ENCODE measurements around the gene DSC1. TPM values are rescaled to one million over a fixed set of nuclear protein-coding genes. Genes with fewer than 3 reads are reported as not detected.

The DSC1 gene, protein sequence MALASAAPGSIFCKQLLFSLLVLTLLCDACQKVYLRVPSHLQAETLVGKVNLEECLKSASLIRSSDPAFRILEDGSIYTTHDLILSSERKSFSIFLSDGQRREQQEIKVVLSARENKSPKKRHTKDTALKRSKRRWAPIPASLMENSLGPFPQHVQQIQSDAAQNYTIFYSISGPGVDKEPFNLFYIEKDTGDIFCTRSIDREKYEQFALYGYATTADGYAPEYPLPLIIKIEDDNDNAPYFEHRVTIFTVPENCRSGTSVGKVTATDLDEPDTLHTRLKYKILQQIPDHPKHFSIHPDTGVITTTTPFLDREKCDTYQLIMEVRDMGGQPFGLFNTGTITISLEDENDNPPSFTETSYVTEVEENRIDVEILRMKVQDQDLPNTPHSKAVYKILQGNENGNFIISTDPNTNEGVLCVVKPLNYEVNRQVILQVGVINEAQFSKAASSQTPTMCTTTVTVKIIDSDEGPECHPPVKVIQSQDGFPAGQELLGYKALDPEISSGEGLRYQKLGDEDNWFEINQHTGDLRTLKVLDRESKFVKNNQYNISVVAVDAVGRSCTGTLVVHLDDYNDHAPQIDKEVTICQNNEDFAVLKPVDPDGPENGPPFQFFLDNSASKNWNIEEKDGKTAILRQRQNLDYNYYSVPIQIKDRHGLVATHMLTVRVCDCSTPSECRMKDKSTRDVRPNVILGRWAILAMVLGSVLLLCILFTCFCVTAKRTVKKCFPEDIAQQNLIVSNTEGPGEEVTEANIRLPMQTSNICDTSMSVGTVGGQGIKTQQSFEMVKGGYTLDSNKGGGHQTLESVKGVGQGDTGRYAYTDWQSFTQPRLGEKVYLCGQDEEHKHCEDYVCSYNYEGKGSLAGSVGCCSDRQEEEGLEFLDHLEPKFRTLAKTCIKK
- polyA plus RNA-seq (2012; ENCODE audit: insufficient read depth, insufficient read length), result not detected

DNA sequence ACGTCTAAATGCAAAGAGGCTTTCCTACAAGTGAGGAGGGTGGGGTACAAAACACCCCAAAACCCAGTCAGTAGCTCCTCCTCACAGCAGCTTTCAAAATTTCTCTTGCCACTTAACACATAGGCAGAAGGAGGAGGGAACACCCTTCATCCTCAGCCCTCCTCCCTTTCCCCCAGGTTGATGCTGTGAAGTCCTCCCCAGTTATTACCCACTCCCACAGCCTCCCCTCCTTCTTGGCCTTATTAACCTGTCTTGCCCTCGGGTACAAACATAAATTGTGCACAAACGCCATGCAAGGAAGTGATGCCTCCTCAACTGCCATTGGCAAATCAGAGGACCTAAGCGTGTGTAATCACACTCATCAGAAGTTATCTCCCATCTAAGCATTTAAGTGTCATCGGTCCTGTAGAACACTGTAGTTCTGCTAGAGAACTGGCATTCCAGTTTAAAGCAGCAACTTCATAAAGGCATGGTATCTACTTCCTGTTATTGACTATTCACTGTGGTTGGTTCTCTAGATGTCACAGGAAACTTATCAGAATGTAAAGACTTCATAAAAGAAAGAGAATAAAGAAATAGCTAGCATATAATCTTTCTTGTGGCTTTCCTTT is at the start of gene DSC1:
Gene DSC1, minus strand, starts transcription at position 32 of the 611 bp plus-strand sequence. CDS start 262 bp downstream, outside the sequence.
- peak; percentile 44 for DNase-seq (ENCODE audit: low read depth, low spot score)
- H3K4me3 ChIP-seq (ENCODE audit: low read length), result no peak within 1 kb of the TSS

DNA sequence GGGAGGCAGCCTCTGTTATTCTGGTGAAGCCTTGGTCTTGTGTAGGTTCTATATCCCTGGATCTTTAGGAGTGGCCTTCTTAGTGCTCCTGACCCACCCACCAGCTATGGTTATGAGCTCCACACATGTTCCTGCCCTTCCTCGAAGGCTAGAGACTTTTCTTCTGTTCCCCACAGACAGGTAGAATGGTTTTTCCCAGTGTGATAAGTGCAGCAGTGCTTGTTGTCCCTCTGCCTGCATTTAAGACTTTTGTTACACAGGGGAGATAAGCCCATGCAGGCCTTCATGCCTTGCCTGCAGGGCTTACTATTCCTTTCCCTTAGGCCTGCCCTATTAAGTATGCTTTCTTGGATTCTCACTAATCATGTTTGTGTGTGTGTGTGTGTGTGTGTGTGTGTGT is 48.4 kb upstream of the DSC1 start:
- DNase-seq (ENCODE audit: low read depth, low spot score), result no peak

DNA sequence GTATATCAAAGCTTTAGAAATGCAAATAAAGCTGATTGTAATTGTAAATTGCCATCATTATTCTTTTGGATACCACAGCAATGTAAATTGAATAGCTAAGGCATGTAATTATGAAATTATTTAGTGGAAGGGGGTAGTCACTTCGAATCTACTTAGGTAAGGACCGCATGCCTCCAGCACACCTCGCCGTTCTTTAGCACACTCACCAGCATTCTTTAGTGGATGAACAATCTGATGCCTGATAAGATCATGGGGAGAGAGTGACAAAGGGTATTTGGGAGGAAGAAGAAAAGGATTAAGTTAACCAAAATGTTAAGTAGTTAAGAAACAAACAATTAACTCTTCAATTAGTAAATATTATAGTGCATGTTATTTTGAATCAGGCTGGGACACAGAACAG is 46.4 kb upstream of the DSC1 start:
- no peak overlapping the region for H3K4me3 ChIP-seq (ENCODE audit: low read length)
- no peak for DNase-seq (ENCODE audit: low read depth, low spot score)

More for the DNA sequence above, 48.4 kb upstream of the DSC1 start:
- H3K4me3 ChIP-seq (ENCODE audit: low read length), result no peak overlapping the region

DNA sequence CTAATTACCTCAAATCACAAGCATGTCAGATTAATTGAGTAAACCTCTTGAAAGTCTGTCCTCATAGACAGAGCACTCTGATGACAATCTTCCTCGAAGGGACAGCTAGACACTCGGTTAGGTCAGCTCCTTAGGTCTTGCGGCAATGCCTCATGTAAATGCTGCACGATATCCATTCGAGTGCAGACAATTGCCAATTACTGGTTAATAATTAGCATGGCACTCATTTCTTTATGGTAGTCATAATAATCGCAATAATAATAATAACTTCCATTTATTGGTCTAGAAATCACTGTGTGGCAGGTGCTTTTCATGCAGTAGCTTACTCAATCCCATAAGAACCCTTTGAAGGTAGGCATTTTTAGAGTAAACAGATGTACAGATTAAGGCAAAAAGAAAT is 44.7 kb upstream of the DSC1 start:
- H3K4me3 ChIP-seq (ENCODE audit: low read length), result no peak overlapping the region
- no peak for DNase-seq (ENCODE audit: low read depth, low spot score)

DNA sequence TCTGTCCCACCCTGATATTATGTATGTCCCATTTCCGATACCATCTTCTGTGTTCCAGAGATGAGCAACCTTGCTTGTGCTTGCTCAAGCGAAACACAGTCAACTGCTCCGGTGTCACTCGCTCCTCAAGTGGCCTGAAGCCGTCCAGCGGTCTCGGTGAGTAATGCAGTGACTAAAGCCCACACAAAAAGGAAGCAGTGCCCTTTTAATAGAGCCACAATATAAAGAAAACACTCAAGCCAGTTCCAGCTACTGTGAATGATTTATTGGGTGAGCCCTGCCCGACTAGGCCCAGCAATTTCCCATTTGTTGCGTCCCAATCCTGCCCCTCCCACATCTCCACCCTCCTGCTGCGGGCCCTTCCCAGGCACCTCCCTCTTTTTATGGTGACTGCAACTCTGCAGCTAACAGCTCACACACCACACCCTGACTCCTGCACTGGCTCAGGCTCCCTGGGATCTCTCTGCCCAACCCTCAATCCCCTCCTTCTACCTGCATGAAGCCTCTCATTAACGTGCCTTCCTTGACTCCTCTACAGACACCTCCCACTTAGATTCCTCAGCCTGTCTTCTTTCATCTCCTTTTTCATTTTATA is 44.2 kb upstream of the DSC1 start:
- no peak overlapping the region for H3K4me3 ChIP-seq (ENCODE audit: low read length)

DNA sequence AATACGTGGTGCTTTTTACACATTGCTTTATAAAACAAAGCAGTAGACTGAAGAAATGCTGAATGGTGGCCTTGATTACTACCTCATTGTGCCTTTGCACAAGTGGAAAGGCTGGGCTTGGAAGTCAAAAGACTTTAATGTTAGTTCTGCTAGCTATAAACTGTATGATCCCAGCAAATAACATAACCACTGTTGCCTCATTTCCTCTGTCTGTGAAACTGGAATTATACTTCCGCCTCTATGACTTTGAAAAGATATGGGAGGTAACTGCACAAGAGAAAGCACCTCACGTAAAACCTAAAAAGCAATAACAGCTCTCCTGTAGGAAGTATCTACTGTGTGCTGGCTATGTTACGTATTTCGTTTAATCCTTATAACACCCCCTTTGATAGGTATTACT is 43.4 kb upstream of the DSC1 start:
- no peak overlapping the region for H3K4me3 ChIP-seq (ENCODE audit: low read length)
- DNase-seq (ENCODE audit: low read depth, low spot score), result no peak

More for the DNA sequence above, 44.2 kb upstream of the DSC1 start:
- no peak for DNase-seq (ENCODE audit: low read depth, low spot score)

DNA sequence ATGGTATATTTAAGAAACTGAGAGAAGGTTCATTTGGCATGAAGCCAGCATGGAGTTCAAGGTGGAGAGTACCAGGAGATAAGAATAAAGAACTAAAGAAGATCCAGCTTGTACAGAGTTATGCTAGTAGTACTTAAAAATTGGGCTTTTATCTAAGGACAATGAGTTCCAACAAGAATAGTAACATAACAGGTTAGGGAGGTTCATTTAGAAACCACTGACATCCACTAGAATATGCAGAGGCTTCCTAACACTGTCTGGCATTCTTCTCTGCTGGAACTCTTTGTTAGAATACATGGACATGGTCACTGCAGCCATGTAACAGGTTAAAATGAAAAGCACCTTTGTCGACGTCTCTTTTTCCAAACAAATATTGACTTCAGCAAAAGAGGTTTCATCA is 42.6 kb upstream of the DSC1 start:
- DNase-seq (ENCODE audit: low read depth, low spot score), result no peak
- no peak overlapping the region for H3K4me3 ChIP-seq (ENCODE audit: low read length)

DNA sequence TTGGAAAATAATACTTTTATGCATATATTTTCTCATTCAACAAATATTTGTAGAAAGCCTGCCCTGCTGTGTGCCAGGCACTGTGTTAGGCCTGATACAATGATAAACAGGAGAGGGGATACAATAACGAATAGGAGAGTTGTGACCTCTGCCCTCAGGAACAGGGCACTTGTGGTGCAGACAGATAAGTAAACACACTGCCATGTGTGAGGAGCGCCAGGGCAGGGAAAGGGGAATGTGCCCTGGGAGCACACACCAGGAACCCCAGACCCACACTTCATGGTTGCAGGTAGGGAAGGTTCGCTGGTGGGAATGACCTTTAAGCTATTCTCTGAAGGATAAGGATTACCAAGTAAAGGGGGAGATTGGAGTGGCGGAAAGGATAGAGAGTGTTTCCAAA is 42.2 kb upstream of the DSC1 start:
- no peak overlapping the region for H3K4me3 ChIP-seq (ENCODE audit: low read length)
- no peak for DNase-seq (ENCODE audit: low read depth, low spot score)

DNA sequence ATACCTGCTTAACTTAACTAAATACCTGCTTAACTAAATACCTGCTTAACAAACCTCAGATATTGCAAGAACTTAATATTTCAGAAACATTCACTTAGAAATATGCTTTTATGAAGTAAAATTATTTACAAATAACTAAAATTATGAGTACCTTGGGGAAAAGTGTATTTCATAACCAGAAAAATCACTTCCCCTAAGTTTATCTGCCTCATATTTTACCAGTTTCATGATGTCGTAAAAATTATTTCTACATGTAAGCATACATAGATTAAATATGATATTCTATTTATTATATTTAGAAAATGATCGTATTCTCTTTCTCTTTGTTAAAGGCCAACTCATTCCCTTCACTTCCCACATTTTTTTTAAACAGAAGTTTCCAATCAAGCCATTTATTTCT is 41.5 kb upstream of the DSC1 start:
- no peak overlapping the region for H3K4me3 ChIP-seq (ENCODE audit: low read length)
- DNase-seq (ENCODE audit: low read depth, low spot score), result no peak

DNA sequence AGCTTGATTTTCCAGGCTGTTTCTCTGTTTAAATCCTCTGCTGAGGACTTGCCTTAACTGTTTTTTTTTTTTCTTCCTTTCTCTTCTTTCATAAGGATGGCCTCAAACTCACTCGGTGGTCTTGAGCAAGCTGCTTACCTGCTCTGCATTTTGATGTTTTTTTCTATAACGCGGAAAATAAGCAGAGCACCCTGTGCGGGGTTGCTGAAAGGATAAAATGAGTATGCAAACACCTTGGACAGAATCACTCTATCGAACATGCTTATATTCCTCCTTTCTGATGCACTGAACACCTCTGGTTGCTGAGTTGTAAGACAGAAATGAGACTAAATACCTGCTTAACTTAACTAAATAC is 41.1 kb upstream of the DSC1 start:
- no peak overlapping the region for H3K4me3 ChIP-seq (ENCODE audit: low read length)
- no peak for DNase-seq (ENCODE audit: low read depth, low spot score)

DNA sequence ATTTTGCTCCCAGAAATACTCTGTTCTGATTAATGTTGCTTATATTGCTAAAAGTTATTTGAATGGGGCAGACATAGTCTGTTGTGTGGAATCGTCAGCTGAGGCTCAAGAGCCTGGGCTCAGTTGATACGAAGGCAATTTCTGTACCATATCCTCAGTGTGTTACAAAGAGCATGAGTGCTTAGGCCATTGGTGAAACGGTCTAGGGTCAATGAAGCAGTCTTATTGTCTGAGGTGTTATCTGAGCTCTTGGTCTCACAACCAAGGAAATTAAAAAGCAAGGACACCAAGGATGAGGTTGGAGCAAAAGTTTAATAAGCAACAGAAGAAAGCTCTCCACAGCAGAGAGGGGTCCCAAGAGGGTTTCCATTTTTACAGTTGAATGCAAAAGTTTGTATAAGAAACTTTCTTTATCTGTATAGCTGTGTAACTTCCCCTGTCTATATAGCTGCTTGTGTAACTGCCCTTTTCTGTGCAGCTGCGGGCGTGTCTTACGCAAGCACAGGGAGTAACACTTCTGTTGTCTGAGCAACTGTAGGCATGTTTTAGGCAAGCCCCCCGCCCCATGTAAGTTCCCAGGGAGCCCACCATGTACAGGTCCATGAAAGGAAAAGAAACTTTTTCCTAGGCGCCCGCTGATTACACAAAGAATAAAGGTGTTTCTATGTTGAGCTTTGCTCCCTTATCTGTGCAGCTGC is 40.6 kb upstream of the DSC1 start:
- no peak for DNase-seq (ENCODE audit: low read depth, low spot score)

DNA sequence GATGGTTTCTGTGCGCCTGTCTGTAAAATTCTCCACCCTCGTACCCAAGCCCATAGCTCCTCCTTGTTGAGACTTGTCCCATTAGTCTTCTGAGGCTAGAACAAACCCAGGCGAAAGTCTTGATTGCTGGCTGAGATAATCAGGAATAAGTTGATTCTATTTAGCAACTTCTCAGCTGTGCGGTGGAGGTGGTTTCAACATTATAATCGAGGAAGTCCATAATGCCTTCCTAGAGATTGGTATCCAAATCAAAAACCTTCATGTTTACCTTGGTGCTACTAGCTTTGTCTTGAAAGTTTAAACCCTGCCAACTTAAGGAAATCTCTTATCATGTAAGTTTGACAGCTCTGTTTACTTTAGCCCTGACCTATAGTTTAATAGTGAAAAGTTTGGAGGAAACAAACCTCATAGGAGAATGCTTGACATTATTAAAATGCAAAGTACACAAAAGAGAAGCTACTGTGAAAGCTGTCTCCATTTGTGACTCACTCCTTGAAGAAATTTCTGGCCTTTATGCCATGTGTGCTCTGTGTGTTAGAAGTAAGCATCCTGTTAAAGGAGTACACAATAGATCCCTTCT is 36.6 kb upstream of the DSC1 start:
- no peak for DNase-seq (ENCODE audit: low read depth, low spot score)
- no peak overlapping the region for H3K4me3 ChIP-seq (ENCODE audit: low read length)

More for the DNA sequence above, 40.6 kb upstream of the DSC1 start:
- no peak overlapping the region for H3K4me3 ChIP-seq (ENCODE audit: low read length)

DNA sequence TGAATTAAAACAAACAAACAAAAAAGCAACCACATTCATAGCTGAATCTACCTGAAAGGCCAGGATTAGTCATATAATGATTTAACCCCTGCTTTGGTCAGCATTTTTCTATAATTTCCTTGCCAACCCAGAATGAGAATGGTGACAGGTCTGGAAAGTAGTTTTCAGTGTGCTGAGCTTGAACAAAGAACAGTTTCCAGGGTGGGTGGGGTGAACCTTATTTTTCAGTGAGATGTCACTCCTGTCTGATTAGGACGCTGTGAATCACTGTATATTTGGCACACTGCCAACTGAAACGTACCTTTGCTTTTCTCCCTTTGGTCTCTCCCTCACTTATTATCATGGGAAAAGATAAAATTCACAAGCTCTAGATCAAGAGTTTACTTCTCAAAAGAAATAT is 35.0 kb upstream of the DSC1 start:
- no peak for DNase-seq (ENCODE audit: low read depth, low spot score)
- no peak overlapping the region for H3K4me3 ChIP-seq (ENCODE audit: low read length)

DNA sequence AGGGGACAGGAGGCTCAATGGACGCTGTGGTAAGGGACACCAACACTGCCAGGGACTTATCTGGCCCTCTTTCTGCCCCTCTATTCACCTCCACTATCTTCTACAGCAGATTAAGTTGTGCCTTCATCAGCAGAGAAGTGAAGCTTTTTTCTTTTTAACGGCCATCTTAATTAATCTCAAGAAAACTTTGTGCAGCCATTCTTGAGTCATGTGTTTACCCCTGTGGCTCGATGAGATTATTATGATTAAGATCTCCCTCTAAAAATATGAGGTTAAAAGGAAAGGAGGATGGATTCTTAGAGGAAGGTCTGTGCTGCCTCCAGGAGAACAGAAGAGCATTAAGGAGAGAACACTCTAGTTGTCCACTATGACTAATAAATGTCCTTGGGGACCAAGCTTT is 32.4 kb upstream of the DSC1 start:
- no peak overlapping the region for H3K4me3 ChIP-seq (ENCODE audit: low read length)
- no peak for DNase-seq (ENCODE audit: low read depth, low spot score)

DNA sequence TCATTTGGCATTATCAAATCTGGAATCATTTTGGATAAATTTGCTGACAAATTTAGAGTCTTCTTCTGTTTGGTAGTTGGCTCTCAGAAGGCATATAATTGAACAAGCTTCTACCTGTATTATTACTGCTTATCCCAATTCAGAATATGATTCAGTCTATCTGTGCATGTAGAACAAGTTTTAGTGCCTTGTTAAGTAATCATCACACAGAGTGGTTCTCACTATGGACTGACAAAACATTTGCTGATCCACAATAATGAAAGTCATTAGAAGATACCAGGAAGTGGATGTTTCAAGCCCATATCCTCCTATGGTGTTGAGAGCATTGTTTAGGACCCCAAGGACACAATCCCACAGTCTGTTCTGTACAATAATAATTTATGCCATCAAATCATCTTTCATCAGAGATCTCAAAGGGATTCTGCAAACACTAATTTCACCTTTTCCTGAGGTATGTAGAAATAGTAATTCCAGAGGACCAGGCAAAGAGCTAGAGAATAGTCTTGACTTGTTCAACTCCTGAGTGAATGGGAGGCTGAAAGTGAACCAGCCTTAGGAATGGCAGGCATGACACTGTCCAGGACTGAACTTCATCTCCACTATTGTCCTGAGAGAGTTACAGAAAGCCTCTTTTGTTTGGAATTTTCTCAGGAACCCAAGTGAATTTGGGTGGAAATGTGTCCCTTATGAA is 29.6 kb upstream of the DSC1 start:
- no peak for DNase-seq (ENCODE audit: low read depth, low spot score)
- no peak overlapping the region for H3K4me3 ChIP-seq (ENCODE audit: low read length)

DNA sequence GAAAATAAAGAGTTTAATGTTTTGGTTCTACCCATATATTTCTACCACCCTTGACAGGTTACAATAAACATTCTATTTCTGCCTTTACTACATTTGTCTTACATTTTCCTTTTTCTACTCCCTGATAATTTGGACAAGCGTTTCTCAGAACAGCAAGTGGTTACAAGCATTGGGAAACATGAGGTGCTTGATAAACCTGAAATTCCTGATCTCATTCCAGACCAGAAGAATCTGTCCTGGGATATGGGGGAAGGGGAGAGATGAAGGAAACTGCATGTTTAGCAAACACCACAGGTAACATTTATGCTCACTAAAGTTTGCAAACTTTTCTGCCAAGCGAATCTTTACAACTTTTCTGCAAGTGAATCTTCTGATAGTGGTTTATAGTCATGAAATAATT is 28.3 kb upstream of the DSC1 start:
- H3K4me3 ChIP-seq (ENCODE audit: low read length), result no peak overlapping the region
- no peak for DNase-seq (ENCODE audit: low read depth, low spot score)

DNA sequence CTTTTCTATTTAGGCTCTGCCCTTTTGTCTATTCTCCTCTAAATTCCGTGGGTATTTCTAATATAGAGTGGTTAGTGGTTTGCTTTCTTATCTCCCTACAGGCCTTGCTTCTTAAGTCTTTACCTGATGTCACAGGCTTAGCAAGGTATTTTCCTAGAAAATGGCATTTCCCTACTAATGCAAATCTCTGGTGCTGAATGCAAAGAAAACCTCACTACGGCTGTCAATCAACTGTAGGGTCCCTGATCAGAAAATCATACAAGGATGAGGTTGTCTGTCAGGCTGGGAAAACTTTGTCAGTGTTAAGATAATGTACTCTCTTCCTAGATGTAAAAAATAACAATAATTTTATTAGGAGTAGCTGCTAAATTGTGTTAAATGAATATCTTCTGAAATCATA is 27.1 kb upstream of the DSC1 start:
- no peak for DNase-seq (ENCODE audit: low read depth, low spot score)
- no peak overlapping the region for H3K4me3 ChIP-seq (ENCODE audit: low read length)
